Skin of body (tissue), 3 donors: Measurements from ENCODE around the gene GPR146. TPM values are rescaled to one million over a fixed set of nuclear protein-coding genes. Genes with fewer than 3 reads are reported as not detected.

ENCODE experiments used
- DNase-seq: peaks from one replicate; lab custom pipeline; 2025; lab: John Stamatoyannopoulos, UW
- small RNA-seq: library from RNA; depleted of rRNA; stranded (forward); fragments of <200 nt; gene quantifications from one replicate; pipeline ENCODE3, GENCODE V24; 2014; ENCODE audit warnings: low replicate concordance
- total RNA-seq: library from RNA; depleted of rRNA; stranded (reverse); fragments of >200 nt; gene quantifications from one replicate; pipeline ENCODE4 v1.2.3, GENCODE V29; 2014

GPR146 gene
- total RNA-seq, 1 donor from 2014 or later, result 9.3 TPM

DNA sequence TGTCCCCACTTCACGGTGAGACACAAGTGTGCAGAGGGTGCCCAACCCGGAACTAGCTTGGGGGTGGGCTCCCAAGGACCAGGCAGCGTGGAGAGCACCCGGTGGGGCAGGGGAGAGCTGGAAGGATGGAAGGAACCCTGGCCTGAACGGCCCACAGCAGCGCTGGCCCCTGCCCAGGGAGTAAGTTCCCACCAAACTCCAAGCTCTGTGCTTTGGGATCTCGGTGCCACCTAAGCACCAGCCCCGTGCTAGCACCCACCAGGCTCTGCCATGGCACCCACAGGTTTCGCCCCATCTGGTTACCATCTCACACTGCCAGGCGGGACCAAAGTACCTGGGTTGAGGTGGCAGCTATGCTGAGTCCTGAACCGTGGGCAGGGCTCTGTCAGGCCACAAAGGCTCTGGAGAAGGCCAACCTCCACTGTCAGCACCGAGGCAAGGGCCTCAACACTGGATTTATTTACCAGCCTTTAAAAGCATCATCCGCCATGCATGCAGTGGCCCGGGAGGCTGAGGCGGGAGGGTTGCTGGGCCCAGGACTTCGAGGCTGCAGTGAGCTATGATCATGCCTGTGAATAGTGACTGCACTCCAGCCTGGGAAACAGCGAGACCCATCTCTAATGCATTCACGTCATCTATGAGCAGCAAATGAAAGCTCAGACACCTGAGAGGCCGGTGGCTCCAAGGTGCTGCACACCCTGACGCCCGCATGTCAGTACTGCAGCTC, 59.6 kb downstream of the GPR146 start:
- DNase-seq, result no peak

DNA sequence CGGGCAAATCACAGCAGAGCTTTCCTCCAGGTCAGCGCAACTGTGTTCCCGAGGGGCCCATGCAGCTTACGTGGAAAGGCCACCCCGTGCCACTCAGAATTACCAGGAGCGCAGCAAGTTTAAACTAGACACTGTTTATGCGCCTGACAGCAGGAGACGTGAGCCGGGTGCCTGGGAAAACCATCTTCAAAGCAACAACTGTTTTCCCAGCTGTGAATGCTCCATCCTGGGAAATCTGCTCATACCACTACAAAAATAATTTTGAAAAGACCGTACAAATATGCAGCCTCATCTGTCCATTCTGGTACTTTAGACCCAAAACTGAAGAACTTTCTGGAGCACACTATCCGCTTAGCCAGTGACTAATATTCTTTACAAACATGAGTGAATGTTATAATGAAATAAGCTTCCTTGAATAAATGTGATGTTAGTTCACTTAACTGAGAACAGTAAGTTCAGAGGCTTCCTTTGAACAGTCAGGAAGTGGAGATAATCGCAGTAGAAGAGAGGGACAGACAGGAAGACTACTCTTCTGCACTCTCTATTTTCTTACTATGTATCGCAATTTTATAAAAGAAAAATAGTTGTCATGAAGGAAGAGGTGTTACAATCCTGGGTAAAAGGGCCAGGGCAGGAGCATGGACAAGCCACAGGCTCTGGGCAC, 60.3 kb downstream of the GPR146 start:
- DNase-seq, result no peak

DNA sequence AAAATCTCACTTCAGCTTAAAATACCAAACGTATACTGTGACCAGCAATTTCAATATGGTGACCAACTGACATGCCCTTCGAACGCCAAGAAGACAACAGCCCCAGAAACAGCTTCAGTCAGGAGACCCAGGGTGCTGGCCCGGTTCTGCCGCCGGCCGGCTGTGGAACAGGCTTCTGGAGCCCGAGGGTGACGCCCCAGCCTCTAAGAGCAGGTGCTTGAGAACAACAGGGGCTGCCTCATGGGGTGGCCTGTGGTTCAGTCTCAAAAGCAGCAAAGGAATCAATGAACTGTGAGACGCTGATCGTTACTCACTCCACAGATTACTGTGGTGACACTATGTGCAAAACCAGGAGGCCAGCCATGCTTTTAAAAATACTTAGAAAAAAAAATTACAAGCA, 60.8 kb downstream of the GPR146 start:
- DNase-seq, result no peak

DNA sequence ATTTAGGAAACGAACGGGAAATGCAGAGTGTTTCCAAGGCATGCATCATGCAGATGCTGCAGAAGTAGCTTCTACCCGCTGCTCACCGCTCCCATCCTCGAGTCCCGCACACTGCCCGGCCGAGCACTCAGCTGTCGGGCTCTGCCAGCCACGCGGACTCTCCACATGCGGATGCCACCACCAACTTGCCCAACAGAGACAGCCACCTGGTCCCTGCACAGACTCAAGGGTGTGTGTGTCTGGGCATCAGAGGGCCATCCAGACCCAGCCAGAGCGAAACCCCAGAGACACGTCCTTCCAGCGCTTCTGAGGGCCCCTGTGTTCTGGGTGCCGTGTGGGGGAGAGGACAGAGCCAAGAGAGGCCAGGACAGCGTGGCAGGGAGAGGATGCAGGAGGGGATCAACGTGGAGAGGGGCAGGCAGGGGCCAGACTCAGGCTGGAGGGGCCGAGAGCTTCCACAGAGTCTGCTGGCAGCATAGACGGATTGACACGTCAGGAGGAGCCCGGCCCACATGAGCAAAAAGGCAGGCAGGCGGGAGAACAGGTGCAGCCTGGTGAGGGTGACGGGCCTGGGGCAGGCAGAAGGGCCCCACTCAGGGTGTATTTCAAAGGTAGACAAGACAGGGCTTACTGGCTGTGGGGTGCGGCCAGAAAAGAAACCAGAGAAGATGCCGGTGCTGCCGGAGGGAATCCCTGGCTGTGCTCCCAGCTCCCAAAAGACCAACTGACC, 61.9 kb downstream of the GPR146 start:
- no peak for DNase-seq

DNA sequence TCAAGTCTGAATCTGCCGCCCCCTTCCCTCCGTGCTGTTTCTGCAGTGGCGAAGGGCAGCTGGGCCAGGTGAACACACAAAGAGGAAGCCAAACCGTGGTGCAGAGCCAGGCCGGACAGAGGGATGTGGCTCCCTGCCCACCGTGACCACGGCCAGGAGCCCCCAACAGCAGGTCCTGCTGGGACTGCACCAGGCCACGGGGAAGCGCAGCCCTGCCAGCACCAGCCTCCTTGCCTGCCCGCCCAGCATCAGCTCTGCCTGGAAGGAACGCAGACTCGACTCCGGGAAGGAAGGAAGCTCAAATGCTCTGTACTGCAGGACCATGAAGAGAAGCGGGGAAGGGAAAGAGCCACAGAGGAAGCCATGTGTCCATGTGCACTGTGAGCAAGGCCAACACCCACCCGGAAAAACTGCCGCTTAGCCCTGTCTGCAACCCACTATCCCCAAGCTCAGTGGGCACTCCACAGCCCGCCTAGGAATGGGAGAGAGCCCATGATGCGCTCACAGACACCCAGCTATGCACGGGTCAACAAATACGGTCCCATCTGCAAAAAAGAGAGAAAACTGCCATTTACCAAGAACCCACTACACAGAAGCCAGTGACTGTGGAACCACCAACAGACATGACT, 62.6 kb downstream of the GPR146 start:
- DNase-seq, result no peak

DNA sequence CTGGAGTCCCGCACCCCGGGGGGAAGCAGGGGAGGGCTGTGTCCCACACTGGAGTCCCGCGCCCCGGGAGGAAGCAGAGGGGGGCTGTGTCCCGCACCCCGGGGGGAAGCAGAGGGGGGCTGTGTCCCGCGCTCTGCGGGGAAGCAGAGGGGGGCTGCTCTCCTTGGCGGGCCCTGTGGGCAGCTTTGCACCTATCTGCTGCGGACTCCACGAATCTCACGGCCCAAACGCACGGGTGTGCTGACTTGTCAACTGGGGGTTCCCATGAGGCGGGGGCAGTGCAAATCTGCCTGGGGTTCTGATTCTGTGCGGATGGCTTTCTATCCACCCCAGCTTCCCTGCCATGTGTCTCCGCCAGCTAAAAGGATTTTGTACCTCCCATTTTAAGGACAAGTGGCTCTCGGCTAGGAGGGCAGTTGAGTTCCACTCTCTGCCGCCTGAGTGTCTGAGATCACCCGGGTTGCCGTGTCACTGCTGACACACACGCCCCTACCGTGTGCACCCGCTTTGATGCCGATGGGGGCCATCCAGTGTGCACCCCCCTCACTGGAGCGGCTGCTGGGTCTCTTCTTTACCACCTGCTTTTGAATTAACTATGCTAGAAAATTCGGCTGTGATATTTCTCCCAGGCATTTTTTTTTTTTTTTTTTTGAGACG, 64.0 kb downstream of the GPR146 start:
- no peak for DNase-seq

Small RNA genes lying within 50 kb of the gene (small RNA-seq; reads per million reads assigned to genes)
- 15.4 reads per million, percentile 93 among the genes with 10 or more reads in this experiment for gene MIR339

Other genes with a start within 250 kb of the GPR146 start
- 246 TPM for gene SUN1, start 212.1 kb upstream of the GPR146 start, total RNA-seq
- gene GET4, start 168.0 kb upstream of the GPR146 start, total RNA-seq, result 23.7 TPM
- 5.9 TPM for gene ADAP1, start 89.9 kb upstream of the GPR146 start, total RNA-seq
- gene COX19, start 69.0 kb upstream of the GPR146 start, total RNA-seq, result 13.3 TPM
- 17.4 TPM for gene CYP2W1, start 61.4 kb upstream of the GPR146 start, total RNA-seq
- gene GPER1, start 43.6 kb downstream of the GPR146 start, total RNA-seq, result 1.6 TPM
- 11.7 TPM for gene ZFAND2A, start 115.7 kb downstream of the GPR146 start, total RNA-seq
- not detected for gene UNCX, start 188.3 kb downstream of the GPR146 start, total RNA-seq